OCI-LY1 (cell line): ENCODE data around the gene MRGPRD.

Experiments
- H2AFZ ChIP-seq: fragments of 200-600 bp; sonication (generic), shearing (Covaris generic); 2 replicates; pipeline ENCODE4 v1.6.0; 2014; ENCODE audit warnings: antibody characterized with exemption, mild to moderate bottlenecking, low read length
- H3F3A ChIP-seq: fragments of 200-600 bp; sonication (generic), shearing (Covaris generic); 2 replicates; pipeline ENCODE4 v1.6.0; 2014; ENCODE audit warnings: mild to moderate bottlenecking, antibody characterized with exemption, low read length, moderate library complexity; ENCODE audit not compliant: insufficient read depth
- H3K27ac ChIP-seq: fragments of 200-600 bp; sonication (generic); 2 replicates; pipeline ENCODE4 v1.5.1; 2014; ENCODE audit warnings: low read length, mixed run types, mild to moderate bottlenecking, low read depth; ENCODE audit not compliant: poor library complexity, severe bottlenecking
- H3K27me3 ChIP-seq: fragments of 200-600 bp; sonication (generic); 2 replicates; pipeline ENCODE4 v1.6.0; 2014; ENCODE audit warnings: antibody characterized with exemption, mild to moderate bottlenecking, low read length, moderate library complexity; ENCODE audit not compliant: insufficient read depth
- H3K36me3 ChIP-seq: fragments of 200-600 bp; sonication (generic); 2 replicates; pipeline ENCODE4 v1.6.1; 2014; ENCODE audit warnings: mild to moderate bottlenecking, antibody characterized with exemption, low read length, moderate library complexity, mixed read lengths; ENCODE audit not compliant: insufficient read depth
- H3K4me1 ChIP-seq: fragments of 200-600 bp; sonication (generic); 2 replicates; pipeline ENCODE4 v1.5.1; 2014; ENCODE audit warnings: mild to moderate bottlenecking, low read length, moderate library complexity; ENCODE audit not compliant: insufficient read depth, severe bottlenecking
- H3K4me2 ChIP-seq: fragments of 200-600 bp; sonication (generic), shearing (Covaris generic); 2 replicates; pipeline ENCODE4 v1.6.1; 2014; ENCODE audit warnings: low read length
- H3K4me3 ChIP-seq: fragments of 200-600 bp; sonication (generic); 2 replicates; pipeline ENCODE4 v1.5.1; 2014; ENCODE audit warnings: low read length, low read depth, mild to moderate bottlenecking, mixed read lengths; ENCODE audit not compliant: poor library complexity, severe bottlenecking
- H3K79me2 ChIP-seq: fragments of 200-600 bp; shearing (Covaris generic); 2 replicates; pipeline ENCODE4 v1.6.1; 2016; ENCODE audit warnings: mixed run types, low read length, mixed read lengths; ENCODE audit not compliant: insufficient read depth
- H3K9ac ChIP-seq: fragments of 200-600 bp; sonication (generic), shearing (Covaris generic); 2 replicates; pipeline ENCODE4 v1.6.1; 2014; ENCODE audit warnings: mild to moderate bottlenecking, low read length, mixed read lengths
- H3K9me2 ChIP-seq: fragments of 200-600 bp; sonication (generic), shearing (Covaris generic); 2 replicates; pipeline ENCODE4 v1.6.1; 2014; ENCODE audit warnings: low read depth, mild to moderate bottlenecking, low read length, mixed read lengths
- H3K9me3 ChIP-seq: fragments of 200-600 bp; shearing (Covaris generic); 2 replicates; pipeline ENCODE4 v1.6.1; 2014; ENCODE audit warnings: low read length, mixed read lengths
- H4K20me1 ChIP-seq: fragments of 200-600 bp; sonication (generic), shearing (Covaris generic); 2 replicates; pipeline ENCODE4 v1.6.0; 2016; ENCODE audit warnings: mild to moderate bottlenecking, low read length; ENCODE audit not compliant: insufficient read depth
- CTCF ChIP-seq: fragments of 200-600 bp; sonication (generic), shearing (Covaris generic); IDR thresholded peaks from 2 replicates; pipeline ENCODE4 v1.5.1; 2017; ENCODE audit warnings: mild to moderate bottlenecking, antibody characterized with exemption, low read length, moderate library complexity, mixed read lengths
- EZH2 ChIP-seq: fragments of 200-600 bp; sonication (generic), shearing (Covaris generic); IDR thresholded peaks from 2 replicates; pipeline ENCODE4 v1.8.0; 2017; ENCODE audit warnings: borderline replicate concordance, mixed run types, mild to moderate bottlenecking, antibody characterized with exemption, low read length, moderate library complexity, mixed read lengths

MRGPRD gene

GRCh38 chr11:68960294-68961071 is 20.3 kb downstream of the MRGPRD start:
- H3K79me2 ChIP-seq = no peaks in the 10 kb centered on the region
- no peaks in the 10 kb centered on the region for H3K9me3 ChIP-seq
- no peak overlapping the region for H3K9ac ChIP-seq
- H3K27ac ChIP-seq = no peak overlapping the region
- H3K4me2 ChIP-seq = no peak overlapping the region
- H4K20me1 ChIP-seq = no peaks in the 10 kb centered on the region
- H3K9me2 ChIP-seq = no peaks in the 10 kb centered on the region
- no peaks in the 10 kb centered on the region; the same call in 1 of the 2 replicates for H3K27me3 ChIP-seq
- no peaks in the 10 kb centered on the region for H3F3A ChIP-seq
- H2AFZ ChIP-seq = no peak overlapping the region
- no peaks in the 10 kb centered on the region; the same call in 1 of the 2 replicates for H3K36me3 ChIP-seq
- peaks cover 2% of the 10 kb centered on the region for H3K4me1 ChIP-seq
- TF ChIP-seq CTCF (no peak), EZH2 (no peak)
- no peak overlapping the region for H3K4me3 ChIP-seq

GRCh38 chr11:68959465-68960293 is 21.1 kb downstream of the MRGPRD start:
- no peak overlapping the region for H2AFZ ChIP-seq
- H3K9ac ChIP-seq = no peak overlapping the region
- no peaks in the 10 kb centered on the region for H3F3A ChIP-seq
- H3K27me3 ChIP-seq = no peaks in the 10 kb centered on the region; the same call in 1 of the 2 replicates
- no peaks in the 10 kb centered on the region for H3K9me3 ChIP-seq
- peaks cover 7% of the 10 kb centered on the region for H3K4me1 ChIP-seq
- H3K36me3 ChIP-seq = no peaks in the 10 kb centered on the region; the same call in 1 of the 2 replicates
- H3K27ac ChIP-seq = no peak overlapping the region
- no peaks in the 10 kb centered on the region for H4K20me1 ChIP-seq
- no peak overlapping the region for H3K4me3 ChIP-seq
- TF ChIP-seq EZH2 (no peak), CTCF (no peak)
- H3K4me2 ChIP-seq = no peak overlapping the region
- no peaks in the 10 kb centered on the region for H3K79me2 ChIP-seq
- no peaks in the 10 kb centered on the region for H3K9me2 ChIP-seq

- no peaks in the 10 kb centered on the region; the same call in 1 of the 2 replicates for H3K36me3 ChIP-seq
- H3K9me3 ChIP-seq = no peaks in the 10 kb centered on the region
- H3K27me3 ChIP-seq = no peaks in the 10 kb centered on the region; the same call in 1 of the 2 replicates
- H3K27ac ChIP-seq = no peak overlapping the region
- no peaks in the 10 kb centered on the region for H3K79me2 ChIP-seq
- H4K20me1 ChIP-seq = no peaks in the 10 kb centered on the region
- no peaks in the 10 kb centered on the region for H3K9me2 ChIP-seq
- no peak overlapping the region for H3K9ac ChIP-seq
- H3K4me2 ChIP-seq = no peak overlapping the region
- no peak overlapping the region for H3K4me3 ChIP-seq
- H2AFZ ChIP-seq = no peak overlapping the region
- TF ChIP-seq CTCF (no peak), EZH2 (no peak)
- H3K4me1 ChIP-seq = peaks cover 7% of the 10 kb centered on the region
- no peaks in the 10 kb centered on the region for H3F3A ChIP-seq
Measured at GRCh38 chr11:68958211-68958610, 22.6 kb downstream of the MRGPRD start.
